Renal pelvis (tissue), 4 donors: ENCODE data around the gene DUSP14. TPM values are rescaled to one million over a fixed set of nuclear protein-coding genes. Genes with fewer than 3 reads are reported as not detected.
A peak's percentile ranks its signal among the peaks of the same experiment; 100 is the strongest.
"Not testable (repeated sequence)": the region's sequence is repeated elsewhere in the genome, so short reads cannot be mapped to it uniquely, and the experiment has no call there.

Experiments used
- DNase-seq: peaks from one replicate; pipeline ENCODE4 v3.0.0-alpha.2; 2013
- polyA plus RNA-seq, 3 donors: library from polyadenylated mRNA; unstranded; fragments of 120-200 nt; gene quantifications; one replicate each; pipeline ENCODE4 v1.2.1, GENCODE V29; 2013; ENCODE audit not compliant: insufficient read length in 3 of 3

DUSP14 gene
- polyA plus RNA-seq, 3 donors, result 13.1 to 17.1 (median 13.9) TPM

DNA sequence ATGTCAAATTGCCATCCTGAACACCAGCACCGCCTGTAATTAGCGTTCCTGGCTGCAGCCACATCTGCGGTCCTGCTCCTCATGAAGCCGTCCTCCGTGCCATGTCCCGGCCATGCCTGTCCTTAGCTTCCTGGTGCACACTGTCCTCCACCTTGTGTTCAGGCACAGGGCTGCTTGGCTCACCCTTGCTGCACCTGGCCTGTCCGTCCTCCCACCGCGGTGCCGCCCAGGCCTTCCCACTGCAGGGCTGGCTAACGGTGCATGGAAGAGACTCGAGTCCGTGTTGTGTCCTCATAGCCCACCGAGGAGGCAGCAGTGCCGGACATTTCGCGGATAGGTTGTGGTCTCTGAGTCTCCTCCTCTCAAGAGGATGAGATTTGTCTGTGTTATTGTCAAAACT is 20.4 kb downstream of the DUSP14 start:
- no peak for DNase-seq

DNA sequence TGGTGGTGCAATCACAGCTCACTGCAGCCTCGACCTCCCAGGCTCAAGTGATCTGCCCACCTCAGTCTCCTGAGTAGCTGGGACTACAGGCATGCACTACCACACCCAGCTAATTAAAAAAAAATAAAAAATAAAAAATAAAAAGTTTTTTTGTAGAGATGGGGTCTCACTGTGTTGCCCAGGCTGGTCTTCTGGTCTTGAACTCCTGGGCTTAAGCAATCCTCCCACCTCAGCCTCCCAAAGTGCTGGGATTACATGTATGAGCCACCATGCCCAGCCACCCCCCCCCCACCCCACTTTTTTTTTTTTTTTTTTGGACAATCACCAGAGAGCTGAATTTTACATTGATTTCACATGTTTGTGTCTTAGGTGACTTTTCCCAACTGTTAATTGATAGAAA is 22.0 kb downstream of the DUSP14 start:
- not testable (repeated sequence) for DNase-seq

DNA sequence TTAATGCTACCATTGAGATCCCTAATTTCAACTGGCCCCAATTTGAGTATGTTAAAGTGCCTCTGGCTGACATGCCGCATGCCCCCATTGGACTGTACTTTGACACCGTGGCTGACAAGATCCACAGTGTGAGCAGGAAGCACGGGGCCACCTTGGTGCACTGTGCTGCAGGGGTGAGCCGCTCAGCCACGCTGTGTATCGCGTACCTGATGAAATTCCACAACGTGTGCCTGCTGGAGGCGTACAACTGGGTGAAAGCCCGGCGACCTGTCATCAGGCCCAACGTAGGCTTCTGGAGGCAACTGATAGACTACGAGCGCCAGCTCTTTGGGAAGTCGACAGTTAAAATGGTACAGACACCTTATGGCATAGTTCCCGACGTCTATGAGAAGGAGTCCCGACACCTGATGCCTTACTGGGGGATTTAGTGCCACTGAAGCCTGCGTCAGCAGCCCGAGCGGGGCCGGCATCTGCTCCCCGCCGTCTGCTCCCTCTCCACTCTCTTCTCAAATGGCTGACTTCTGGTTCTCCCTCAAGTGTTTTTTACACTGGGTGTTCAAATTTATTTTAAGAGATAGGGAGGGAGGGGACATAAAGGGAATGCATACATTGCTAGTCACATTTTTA is 22.9 kb downstream of the DUSP14 start:
- DNase-seq, result no peak

DNA sequence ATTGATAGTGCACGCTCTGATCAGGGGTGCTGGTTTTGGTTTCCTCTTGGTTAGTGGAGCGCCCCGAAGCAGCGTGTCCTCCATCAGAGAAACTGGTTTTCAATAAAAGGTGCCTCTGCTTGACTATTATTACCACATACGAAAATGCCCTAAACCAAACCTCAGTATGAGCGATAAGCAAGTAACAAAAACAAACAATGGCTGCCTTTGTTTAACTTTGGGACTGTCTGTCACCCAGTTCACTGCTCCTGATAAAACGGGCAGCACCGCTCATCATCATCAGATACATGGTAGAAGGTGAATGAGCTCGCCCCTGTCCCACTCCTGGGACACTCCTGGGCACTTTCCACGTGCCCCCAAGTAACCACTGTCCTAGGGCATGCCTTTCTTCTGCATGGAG is 24.0 kb downstream of the DUSP14 start:
- DNase-seq, result no peak

DNA sequence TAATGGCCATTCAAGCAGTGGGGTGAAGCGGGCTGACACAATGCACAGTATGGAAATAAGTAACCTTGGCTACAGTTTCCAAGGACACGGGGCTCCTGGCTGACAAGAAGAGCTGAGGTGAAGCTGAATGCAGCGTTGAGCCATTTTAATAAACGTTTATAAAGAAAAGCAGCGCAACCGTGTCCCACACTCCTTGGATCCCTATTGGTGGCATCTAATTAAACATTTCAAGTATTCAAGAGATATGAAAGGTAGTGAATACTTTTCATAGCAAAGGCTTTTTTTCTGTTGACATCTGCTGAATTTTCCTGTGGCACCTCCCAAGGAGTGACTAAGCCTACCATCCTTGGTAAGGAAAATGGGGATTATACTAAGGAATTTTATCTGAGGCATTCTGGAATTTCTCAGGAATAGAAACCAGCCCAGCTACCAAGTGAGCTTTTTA is 26.5 kb downstream of the DUSP14 start:
- no peak for DNase-seq

GRCh38 chr17:37517881-37518280 is 28.2 kb downstream of the DUSP14 start:
- DNase-seq, result no peak

- no peak for DNase-seq
Observed at GRCh38 chr17:37518826-37519225, 29.1 kb downstream of the DUSP14 start.

- no peak for DNase-seq
Observed at GRCh38 chr17:37519251-37519985, 29.7 kb downstream of the DUSP14 start.

DNA sequence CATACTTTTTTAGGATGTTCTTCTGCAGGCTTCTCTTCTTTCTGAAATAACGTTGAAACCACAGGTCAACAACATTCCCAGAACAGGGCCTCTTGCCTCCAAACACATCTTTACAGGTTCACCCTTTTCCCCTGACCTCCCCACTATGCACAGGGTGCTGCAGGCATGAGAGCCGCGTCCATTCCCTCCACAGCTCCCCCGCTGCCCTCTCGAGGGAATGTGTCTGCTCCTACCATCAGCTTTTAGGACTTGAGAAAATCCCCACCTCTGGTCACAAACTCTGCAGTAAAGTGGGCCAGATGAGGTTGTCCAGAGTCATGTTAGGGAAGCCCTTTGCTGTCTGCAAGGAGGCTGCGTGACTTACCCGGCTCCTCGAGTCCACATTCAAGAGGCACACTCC is 30.5 kb downstream of the DUSP14 start:
- DNase-seq, result no peak

- no peak for DNase-seq
Observed at GRCh38 chr17:37521821-37522220, 32.1 kb downstream of the DUSP14 start.

DNA sequence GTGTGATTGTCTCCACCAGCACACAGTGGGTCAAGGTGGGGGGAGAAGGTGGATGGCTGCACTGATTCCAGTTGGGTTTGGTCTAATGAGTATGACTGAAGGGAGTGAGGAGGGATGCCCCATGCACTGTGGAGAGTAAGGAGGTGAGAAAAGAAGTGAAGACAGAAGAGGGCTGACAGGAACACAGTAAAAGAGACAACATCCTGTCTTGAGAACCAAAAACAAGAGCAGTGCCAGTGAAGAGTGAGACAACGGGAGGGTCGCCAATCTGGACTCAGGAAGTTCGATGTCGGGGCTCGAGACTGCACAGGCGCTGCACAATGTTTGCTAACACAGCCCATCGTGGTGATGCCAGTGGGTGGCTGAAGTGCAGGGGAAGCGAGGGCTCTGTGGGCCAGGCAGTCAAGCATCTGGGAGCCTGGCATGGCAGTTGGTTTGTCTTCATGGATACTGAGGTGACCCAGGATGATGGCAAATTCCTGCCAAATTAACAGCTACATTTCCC is 34.1 kb downstream of the DUSP14 start:
- DNase-seq, result no peak

DNA sequence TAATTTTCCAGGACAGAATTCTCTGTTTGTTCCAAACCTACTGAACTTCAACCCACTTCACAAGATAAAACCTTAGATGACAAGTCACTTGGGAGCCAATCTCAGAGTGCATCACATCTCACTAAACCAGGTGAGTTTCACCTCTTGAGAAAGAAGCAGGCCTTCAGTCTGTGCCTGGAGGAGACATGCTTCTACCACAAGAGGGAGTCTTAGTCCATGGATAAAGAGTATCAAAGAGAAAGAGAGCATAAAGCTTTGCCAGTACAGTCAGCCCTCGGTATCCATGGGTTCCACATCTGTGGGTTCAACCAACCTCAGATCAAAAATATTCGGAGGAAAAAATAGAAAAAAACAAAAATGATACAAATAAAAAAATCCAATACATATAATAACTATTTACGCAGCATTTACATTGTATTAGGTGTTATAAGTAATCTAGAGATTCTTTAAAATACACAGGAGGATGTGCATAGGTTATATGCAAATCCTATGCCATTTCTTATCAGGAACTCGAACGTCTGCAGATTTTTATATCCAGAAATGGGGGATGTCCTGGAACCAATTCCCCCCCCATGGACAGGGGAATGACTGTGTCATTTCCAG is 37.7 kb downstream of the DUSP14 start:
- DNase-seq, result peak; percentile 26

- DNase-seq, result no peak
Observed at GRCh38 chr17:37530420-37530819, 40.7 kb downstream of the DUSP14 start.

GRCh38 chr17:37532756-37533155 is 43.1 kb downstream of the DUSP14 start:
- no peak for DNase-seq

GRCh38 chr17:37535906-37536305 is 46.2 kb downstream of the DUSP14 start:
- DNase-seq, result no peak

- no peak for DNase-seq
Observed at GRCh38 chr17:37538981-37539659, 49.4 kb downstream of the DUSP14 start.

DNA sequence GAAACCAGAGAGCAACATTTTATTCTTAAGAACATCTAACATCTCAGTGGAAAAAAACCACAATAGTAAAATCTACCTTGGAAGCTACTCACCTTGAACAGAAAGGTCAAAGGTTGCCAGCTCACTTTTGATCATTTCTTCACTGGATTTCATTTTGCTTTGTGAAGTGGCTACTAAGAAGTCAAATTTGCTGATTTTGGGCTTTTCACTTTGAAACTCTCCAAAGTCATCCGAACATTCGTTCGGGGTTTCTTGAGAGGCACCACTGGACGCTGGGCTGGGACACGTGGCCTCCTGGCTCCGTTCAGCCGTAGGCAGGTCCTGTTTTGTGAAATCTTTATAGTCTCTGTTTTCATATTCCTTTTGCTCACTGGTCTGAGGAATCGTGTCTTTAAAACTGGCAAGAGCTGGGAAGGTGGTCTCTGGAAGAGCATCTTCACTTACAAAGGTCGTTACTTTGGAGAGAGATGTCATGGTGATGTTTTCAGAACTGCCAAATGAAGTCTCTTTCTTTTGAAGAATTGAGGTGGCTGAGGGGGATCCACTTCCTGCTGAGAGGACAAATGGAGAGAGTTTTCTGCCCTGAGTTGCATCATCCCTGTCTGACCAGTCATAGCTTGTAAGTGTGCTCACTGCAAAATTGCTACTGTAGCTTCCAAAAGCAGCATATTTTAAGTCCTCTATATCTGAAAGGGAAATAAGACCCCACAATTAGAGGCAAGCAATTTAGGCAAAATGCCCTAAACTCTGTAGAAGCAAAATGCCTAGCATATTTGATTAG is 52.4 kb downstream of the DUSP14 start:
- DNase-seq, result no peak

GRCh38 chr17:37543637-37544052 is 54.0 kb downstream of the DUSP14 start:
- DNase-seq, result no peak

DNA sequence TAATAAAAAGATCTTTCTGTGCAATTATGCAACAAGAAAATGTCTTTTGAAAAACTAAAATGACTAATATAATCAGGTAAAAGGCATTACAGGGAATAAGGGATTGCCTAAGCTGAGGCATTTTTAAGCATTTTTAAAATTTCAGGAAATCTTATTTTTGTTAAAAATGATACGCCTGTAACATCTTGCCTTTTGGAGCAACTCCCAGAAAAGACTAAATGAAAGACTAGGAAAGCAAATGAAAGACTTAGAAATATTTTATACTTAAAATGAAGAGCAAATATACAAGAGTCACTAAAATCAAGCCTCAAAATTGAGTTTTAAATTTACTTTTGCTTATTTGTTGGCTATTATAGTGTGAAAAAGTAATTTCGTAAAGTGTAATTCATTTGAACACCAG is 55.8 kb downstream of the DUSP14 start:
- no peak for DNase-seq

DNA sequence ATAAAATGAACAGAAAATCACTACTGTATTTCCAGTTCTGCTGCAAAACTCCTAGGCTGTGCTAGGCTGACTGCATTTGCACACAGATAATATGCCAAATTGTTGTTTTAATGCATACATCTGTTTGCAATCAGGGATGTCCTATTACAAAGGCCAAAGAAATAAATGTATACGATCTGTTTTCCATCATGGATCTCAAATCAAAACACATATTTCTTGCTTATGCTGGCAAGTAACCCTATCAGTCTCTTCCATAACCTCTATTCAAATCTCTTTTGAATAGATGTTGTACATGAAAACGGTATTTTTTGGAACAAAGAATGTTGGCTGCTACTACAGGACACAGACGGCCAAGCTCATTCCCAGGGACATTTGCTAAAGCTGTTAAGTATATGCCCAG is 56.6 kb downstream of the DUSP14 start:
- DNase-seq, result no peak

DNA sequence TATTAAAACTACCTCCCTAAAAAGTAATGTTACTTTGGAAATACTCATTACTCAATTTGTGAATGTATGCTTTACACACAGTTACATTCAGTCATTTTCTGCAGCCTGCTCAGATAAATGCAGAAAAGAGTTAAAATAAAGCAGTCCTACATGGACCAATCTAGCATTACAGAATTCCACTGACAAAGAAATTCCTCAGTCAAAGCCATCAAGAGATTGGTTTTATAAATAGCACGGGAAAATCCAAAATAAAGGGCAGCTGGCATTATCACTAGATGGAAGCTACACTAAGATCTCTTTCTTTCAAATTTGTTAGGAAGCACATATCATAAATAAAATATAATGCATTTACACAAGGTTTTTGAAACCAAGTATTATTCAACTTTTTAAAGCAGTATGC is 58.3 kb downstream of the DUSP14 start:
- DNase-seq, result no peak

DNA sequence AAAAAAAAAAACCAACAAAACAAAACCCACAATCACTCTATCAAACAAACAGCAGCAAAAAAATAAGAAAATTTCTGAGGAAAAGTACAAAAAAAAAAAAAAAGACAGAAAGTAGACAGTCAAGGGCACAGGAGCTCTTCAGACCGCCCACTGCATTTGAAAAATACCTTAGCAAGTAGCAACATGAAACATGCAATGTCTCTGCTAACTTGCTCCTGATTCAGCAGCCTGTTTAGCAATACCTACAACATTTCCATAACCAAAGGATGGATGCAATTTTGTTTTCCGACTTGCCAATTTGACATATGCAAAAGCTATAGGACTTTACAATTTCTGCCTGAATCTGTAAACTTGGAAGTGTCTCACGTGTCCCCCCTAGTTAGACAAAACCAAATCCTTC is 62.1 kb downstream of the DUSP14 start:
- no peak for DNase-seq
